ENCODE measurements around the gene CHST12. TPM values are rescaled to one million over a fixed set of nuclear protein-coding genes. Genes with fewer than 3 reads are reported as not detected.

Gene CHST12
- total and polyA plus RNA-seq, 8 donors, result 11.7 to 27.1 (median 15.0) TPM

DNA sequence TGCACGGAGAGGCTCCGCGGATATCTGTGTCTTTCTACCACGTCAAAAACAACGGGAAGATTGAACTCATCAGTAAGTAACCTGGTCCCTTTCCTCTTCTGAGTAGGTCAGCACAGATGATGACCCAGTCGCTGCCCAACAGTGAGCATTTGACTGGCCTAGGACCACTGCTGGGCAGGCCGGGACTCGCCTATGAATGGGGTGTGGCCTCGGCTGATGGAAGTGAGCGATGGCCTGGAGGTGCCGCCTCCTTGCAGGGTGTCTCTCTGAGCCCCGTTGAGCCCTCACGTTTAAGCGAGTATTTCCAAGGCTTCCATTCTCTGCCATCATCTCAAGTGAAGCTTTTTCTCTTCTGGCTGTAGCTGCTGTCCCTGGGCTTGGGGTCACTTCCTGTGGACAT, 30.7 kb upstream of the CHST12 start:
- ATAC-seq (no peak), DNase-seq (no peak)
- Histone ChIP-seq H3K4me1 (no peaks in the 10 kb centered on the region), H3K4me3 (no peak overlapping the region), H3K27ac (no peak overlapping the region), H3K36me3 (peaks cover 0 to 97% of the 10 kb centered on the region in 2 donors), H3K9me3 (no peaks in the 10 kb centered on the region), H3K27me3 (no peaks in the 10 kb centered on the region)
- intact Hi-C loops (cut with DNase I), result no loop called here
- TF ChIP-seq, protein P1, sequence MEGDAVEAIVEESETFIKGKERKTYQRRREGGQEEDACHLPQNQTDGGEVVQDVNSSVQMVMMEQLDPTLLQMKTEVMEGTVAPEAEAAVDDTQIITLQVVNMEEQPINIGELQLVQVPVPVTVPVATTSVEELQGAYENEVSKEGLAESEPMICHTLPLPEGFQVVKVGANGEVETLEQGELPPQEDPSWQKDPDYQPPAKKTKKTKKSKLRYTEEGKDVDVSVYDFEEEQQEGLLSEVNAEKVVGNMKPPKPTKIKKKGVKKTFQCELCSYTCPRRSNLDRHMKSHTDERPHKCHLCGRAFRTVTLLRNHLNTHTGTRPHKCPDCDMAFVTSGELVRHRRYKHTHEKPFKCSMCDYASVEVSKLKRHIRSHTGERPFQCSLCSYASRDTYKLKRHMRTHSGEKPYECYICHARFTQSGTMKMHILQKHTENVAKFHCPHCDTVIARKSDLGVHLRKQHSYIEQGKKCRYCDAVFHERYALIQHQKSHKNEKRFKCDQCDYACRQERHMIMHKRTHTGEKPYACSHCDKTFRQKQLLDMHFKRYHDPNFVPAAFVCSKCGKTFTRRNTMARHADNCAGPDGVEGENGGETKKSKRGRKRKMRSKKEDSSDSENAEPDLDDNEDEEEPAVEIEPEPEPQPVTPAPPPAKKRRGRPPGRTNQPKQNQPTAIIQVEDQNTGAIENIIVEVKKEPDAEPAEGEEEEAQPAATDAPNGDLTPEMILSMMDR (IDR thresholded peaks at IDR 0.05), result no peak

DNA sequence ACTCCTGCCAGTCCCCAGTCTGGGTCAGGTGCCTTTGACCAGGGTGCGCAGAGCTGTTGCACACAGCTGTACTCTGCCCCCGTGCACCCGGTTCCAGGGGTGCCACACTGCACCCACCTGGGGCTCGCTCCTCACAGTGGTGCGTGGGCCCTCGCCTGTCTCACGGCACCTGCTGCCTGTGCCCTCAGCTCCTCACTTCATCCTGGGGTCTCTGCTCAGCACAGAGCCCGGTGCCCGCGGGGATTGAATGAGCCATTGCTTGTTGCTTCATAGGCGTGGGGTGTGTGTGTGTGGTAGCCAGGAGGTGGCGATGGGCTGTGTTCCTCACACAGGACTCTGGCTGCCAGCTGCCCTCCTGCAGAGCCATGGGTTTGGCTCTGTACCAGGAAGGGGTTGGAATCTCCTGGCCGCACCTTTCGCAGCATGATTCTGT, 30.3 kb upstream of the CHST12 start:
- no peaks in the 10 kb centered on the region for H3K4me1 ChIP-seq
- intact Hi-C loops (cut with DNase I), result no loop called here
- H3K27me3 ChIP-seq, result no peaks in the 10 kb centered on the region
- DNase-seq, result no peak
- no peak overlapping the region for H3K27ac ChIP-seq
- no peaks in the 10 kb centered on the region for H3K9me3 ChIP-seq
- ATAC-seq, result no peak
- H3K4me3 ChIP-seq, result no peak overlapping the region
- TF ChIP-seq, protein P1 (IDR thresholded peaks at IDR 0.05), result no peak
- H3K36me3 ChIP-seq, result peaks cover 0 to 94% of the 10 kb centered on the region in 2 donors

DNA sequence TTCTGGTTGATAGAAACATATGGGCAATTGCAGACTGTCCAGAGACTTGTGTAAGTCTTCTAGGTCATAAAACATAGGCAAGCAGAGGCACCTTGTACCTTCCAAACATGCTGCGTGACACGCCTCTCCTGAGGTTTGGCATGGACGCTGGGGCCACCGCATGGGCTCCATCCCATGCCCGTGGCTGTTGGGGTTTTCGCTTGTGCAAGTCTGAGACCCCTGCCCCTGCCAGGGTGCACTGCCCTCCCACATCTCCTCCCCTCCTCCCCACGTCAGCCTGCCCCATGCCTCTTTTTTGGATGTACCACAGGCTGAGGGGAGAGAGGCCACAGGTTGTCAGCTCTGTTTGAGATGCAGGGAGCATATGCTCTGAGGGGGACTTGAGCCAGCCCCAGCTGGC, 29.8 kb upstream of the CHST12 start:
- no peak for ATAC-seq
- no peaks in the 10 kb centered on the region for H3K9me3 ChIP-seq
- no peak overlapping the region for H3K27ac ChIP-seq
- TF ChIP-seq, protein P1 (IDR thresholded peaks at IDR 0.05), result no peak
- H3K4me3 ChIP-seq, result no peak overlapping the region
- intact Hi-C loops (cut with DNase I), result no loop called here
- peaks cover 0 to 94% of the 10 kb centered on the region in 2 donors for H3K36me3 ChIP-seq
- DNase-seq, result no peak
- H3K4me1 ChIP-seq, result no peaks in the 10 kb centered on the region
- no peaks in the 10 kb centered on the region for H3K27me3 ChIP-seq

DNA sequence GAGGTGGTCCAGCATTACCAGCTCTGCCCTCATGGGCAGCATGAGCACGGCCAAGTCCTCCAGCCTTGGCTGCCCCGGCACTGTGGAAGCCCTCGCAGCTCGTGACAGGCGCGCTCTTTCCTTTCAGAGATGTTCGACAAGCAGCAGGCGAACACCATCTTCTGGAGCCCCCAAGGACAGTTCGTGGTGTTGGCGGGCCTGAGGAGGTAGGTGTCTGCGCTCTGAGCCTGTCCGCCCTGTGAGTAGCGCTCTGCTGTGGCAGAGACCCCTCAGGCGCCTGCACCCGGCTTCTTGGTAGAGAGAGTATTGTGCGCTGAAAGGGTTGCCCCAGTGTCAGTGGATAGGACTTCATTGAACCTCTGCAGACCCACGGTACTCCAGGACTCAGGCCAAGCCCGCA, 29.0 kb upstream of the CHST12 start:
- ATAC-seq (no peak), DNase-seq (no peak)
- no peak overlapping the region for H3K4me3 ChIP-seq
- TF ChIP-seq, protein P1 (IDR thresholded peaks at IDR 0.05), result no peak
- H3K9me3 ChIP-seq, result no peaks in the 10 kb centered on the region
- intact Hi-C loops (cut with DNase I), result no loop called here
- H3K27me3 ChIP-seq, result no peaks in the 10 kb centered on the region
- H3K4me1 ChIP-seq, result no peaks in the 10 kb centered on the region
- H3K27ac ChIP-seq, result no peak overlapping the region
- H3K36me3 ChIP-seq, result peaks cover 0 to 94% of the 10 kb centered on the region in 2 donors

DNA sequence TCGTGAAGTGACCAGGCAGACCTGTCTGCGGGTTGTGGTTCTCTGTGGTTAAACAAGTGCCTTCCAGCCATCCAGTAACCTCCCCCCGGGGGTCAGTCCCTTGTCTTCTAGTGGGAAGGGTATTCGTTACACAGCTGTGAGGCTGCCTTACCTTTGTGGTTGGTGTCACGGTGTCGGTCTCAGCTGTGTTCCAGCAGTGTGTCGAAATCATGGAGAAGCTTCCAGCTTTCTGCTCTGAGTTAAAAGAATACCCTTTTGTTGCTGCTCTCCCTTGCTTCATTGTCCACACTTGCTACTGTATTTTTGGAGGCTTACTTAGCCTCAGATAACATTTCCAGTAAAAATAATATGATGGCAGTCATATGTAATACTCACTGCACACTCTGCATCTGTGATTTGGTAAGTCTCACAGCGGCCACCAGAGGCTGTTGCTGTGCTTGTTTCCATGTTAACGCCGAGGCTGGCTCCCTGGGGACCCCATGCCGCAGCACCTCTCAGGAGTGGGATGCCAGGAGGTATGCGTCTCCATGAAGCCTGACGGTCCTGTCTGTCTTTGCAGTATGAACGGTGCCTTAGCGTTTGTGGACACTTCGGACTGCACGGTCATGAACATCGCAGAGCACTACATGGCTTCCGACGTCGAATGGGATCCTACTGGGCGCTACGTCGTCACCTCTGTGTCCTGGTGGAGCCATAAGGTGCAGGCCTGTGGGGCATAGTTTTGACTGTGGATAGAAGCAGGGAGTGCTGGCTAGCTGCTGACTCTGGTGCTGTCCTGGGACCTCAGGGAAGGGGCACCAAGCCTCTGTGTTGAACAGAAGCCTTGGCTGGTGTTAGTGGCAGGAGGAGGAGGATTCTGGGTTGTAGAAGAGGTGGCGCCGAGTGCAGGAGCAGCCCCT, 28.3 kb upstream of the CHST12 start:
- intact Hi-C loops (cut with DNase I), result no loop called here
- H3K36me3 ChIP-seq, result peaks cover 0 to 94% of the 10 kb centered on the region in 2 donors
- no peaks in the 10 kb centered on the region for H3K4me1 ChIP-seq
- ATAC-seq (no peak), DNase-seq (no peak)
- TF ChIP-seq, protein P1 (IDR thresholded peaks at IDR 0.05), result no peak
- H3K27me3 ChIP-seq, result no peaks in the 10 kb centered on the region
- H3K27ac ChIP-seq, result no peak overlapping the region
- no peaks in the 10 kb centered on the region for H3K9me3 ChIP-seq
- H3K4me3 ChIP-seq, result no peak overlapping the region
